Measurements from ENCODE around the gene CDC7.

DNA sequence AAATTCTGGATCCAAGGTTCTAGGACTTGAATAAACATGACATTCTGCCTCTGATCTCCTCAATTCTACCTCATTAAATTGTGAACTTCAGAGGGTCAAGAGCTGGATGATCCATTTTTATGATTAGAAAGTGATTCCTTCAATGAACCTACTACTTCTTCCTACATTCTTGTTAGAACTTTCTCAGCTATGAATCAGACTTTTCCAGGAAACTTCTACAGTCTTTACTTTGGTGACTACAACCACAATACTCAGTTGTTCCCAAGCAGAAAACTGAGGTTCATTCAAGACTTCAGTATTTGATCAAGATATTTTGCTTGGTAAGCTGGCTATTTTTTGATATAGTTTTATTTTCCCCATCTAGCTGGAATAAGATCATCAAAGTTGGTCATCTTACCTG lies 51.4 kb downstream of the CDC7 start:
- no peak for TF ChIP-seq POLR2AphosphoS5 (IDR thresholded peaks at IDR 0.05)
- TF ChIP-seq, protein P1, sequence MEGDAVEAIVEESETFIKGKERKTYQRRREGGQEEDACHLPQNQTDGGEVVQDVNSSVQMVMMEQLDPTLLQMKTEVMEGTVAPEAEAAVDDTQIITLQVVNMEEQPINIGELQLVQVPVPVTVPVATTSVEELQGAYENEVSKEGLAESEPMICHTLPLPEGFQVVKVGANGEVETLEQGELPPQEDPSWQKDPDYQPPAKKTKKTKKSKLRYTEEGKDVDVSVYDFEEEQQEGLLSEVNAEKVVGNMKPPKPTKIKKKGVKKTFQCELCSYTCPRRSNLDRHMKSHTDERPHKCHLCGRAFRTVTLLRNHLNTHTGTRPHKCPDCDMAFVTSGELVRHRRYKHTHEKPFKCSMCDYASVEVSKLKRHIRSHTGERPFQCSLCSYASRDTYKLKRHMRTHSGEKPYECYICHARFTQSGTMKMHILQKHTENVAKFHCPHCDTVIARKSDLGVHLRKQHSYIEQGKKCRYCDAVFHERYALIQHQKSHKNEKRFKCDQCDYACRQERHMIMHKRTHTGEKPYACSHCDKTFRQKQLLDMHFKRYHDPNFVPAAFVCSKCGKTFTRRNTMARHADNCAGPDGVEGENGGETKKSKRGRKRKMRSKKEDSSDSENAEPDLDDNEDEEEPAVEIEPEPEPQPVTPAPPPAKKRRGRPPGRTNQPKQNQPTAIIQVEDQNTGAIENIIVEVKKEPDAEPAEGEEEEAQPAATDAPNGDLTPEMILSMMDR (IDR thresholded peaks at IDR 0.05) = no peak

All from breast epithelium (tissue), 3 donors.